HepG2 (cell line): Measurements from ENCODE around the gene ECEL1. TPM values are rescaled to one million over a fixed set of nuclear protein-coding genes. Genes with fewer than 3 reads are reported as not detected.

Experiments
- ATAC-seq: fragments of 200-7000 bp; cut with Tn5 transposase; 3 replicates; pipeline ENCODE4 v1.9.1; 2020; ENCODE audit warnings: mild to moderate bottlenecking, moderate library complexity
- Bru-seq: library from RNA; stranded (reverse); fragments of 400-500 nt; gene quantifications from one replicate; lab custom pipeline; 2021; lab: Mats Ljungman, UMichigan
- BruChase-seq, 2 experiments: library from RNA; stranded (reverse); fragments of 400-500 nt; gene quantifications; one replicate each; lab custom pipeline; 2021; lab: Mats Ljungman, UMichigan
- BruUV-seq: library from RNA; stranded (reverse); fragments of 400-500 nt; replicated peaks from 2 replicates; lab custom pipeline; 2021; lab: Mats Ljungman, UMichigan
- CTCF ChIA-PET: fragments of 300-600 bp; formaldehyde crosslinking; extraction: SDS; loops from one replicate; lab custom pipeline; 2021; ENCODE audit warnings: low total read pairs, inconsistent platforms, low intra/inter-chr PET ratio; lab: Yijun Ruan, JAX
- POLR2A ChIA-PET: fragments of 350-600 bp; sonication (Branson Sonifier 250); formaldehyde crosslinking; loops from one replicate; lab custom pipeline; 2020; ENCODE audit warnings: antibody characterized with exemption, inconsistent platforms; lab: Yijun Ruan, JAX
- DNase-seq: peaks from one replicate; pipeline ENCODE4 v3.0.0-alpha.2; 2015; ENCODE audit warnings: low spot score
- FAIRE-seq: peaks from 3 replicates; lab custom pipeline; 2011; peaks lifted over from hg19 to GRCh38; lab: Jason Lieb, UNC
- H2AFZ ChIP-seq: one replicate; pipeline ENCODE4 v1.6.1; 2011; ENCODE audit warnings: low read length, inconsistent platforms
- H3K27ac ChIP-seq: fragments of 300-600 bp; 3 replicates; pipeline ENCODE4 v1.8.0; 2011; ENCODE audit warnings: mixed run types, mild to moderate bottlenecking, mixed read lengths, low read length, inconsistent platforms; ENCODE audit not compliant: insufficient read depth; ENCODE audit errors: extremely low read length
- H3K27me3 ChIP-seq, 2 experiments: fragments of 200-600 bp in 1 of 2; 2 replicates in 1 of 2; 3 replicates in 1 of 2; pipeline versions ENCODE4 v1.6.0 to v1.8.0; 2011; ENCODE audit warnings: low read length in 2 of 2, mild to moderate bottlenecking in 2 of 2, moderate library complexity in 2 of 2, inconsistent platforms in 1 of 2; ENCODE audit not compliant: insufficient read depth in 2 of 2, control insufficient read depth in 1 of 2
- H3K36me3 ChIP-seq, 2 experiments: fragments of 200-600 bp in 1 of 2; replicated peaks in 1 of 2; 2 replicates in 1 of 2; 3 replicates in 1 of 2; pipeline versions ENCODE4 v1.5.1 to v1.8.0; 2011; ENCODE audit warnings: low read length in 2 of 2, inconsistent platforms in 1 of 2; ENCODE audit not compliant: insufficient read depth in 2 of 2, control insufficient read depth in 1 of 2
- H3K4me1 ChIP-seq: 2 replicates; pipeline ENCODE4 v1.5.1; 2012; ENCODE audit warnings: low read length, inconsistent platforms; ENCODE audit not compliant: insufficient read depth
- H3K4me2 ChIP-seq: 2 replicates; pipeline ENCODE4 v1.6.0; 2011; ENCODE audit warnings: low read depth, low read length, inconsistent platforms
- H3K4me3 ChIP-seq, 3 experiments: fragments of 200-600 bp in 1 of 3; sonication (generic), shearing (Covaris generic) in 1 of 3; replicated peaks in 1 of 3; 2 replicates each; pipeline ENCODE4 v1.5.1; 2011 to 2016; ENCODE audit warnings: low read length in 3 of 3, inconsistent platforms in 2 of 3, low read depth in 2 of 3, mild to moderate bottlenecking in 2 of 3, control low read depth in 1 of 3, mixed read lengths in 1 of 3; ENCODE audit not compliant: insufficient read depth in 1 of 3
- H3K79me2 ChIP-seq: one replicate; pipeline ENCODE4 v1.6.1; 2011; ENCODE audit warnings: low read length, inconsistent platforms; ENCODE audit not compliant: insufficient read depth
- H3K9ac ChIP-seq: 2 replicates; pipeline ENCODE4 v1.6.0; 2011; ENCODE audit warnings: mild to moderate bottlenecking, low read depth, low read length, inconsistent platforms; ENCODE audit not compliant: insufficient read depth
- H3K9me3 ChIP-seq: 2 replicates; pipeline ENCODE4 v1.5.1; 2012; ENCODE audit warnings: mild to moderate bottlenecking, low read length
- H4K20me1 ChIP-seq: 2 replicates; pipeline ENCODE4 v1.6.0; 2011; ENCODE audit warnings: inconsistent platforms, mild to moderate bottlenecking, low read length, moderate library complexity; ENCODE audit not compliant: insufficient read depth
- ARHGAP35 ChIP-seq: sonication (generic); formaldehyde crosslinking; IDR thresholded peaks from 2 replicates; pipeline ENCODE4 v1.9.0; 2022; ENCODE audit warnings: mild to moderate bottlenecking, inconsistent platforms, moderate library complexity, missing genetic modification reagents, borderline replicate concordance
- CENPT ChIP-seq: sonication (generic); formaldehyde crosslinking; IDR thresholded peaks from 2 replicates; pipeline ENCODE4 v1.8.0; 2022; ENCODE audit warnings: low read depth, mild to moderate bottlenecking, moderate library complexity, missing genetic modification reagents
- CREB1 ChIP-seq, 2 experiments: fragments of 450-650 bp in 1 of 2; IDR thresholded peaks; 2 replicates each; pipeline ENCODE4 v1.6.1; 2016 to 2017; ENCODE audit warnings: control low read depth in 1 of 2, mild to moderate bottlenecking in 1 of 2, missing compliant biosample characterization in 1 of 2, missing genetic modification characterization in 1 of 2
- ESRRA ChIP-seq: sonication (generic); formaldehyde crosslinking; IDR thresholded peaks from 2 replicates; pipeline ENCODE4 v1.5.1; 2020; ENCODE audit warnings: mild to moderate bottlenecking, low read depth, missing genetic modification reagents
- HOXA5 ChIP-seq: sonication (generic); formaldehyde crosslinking; IDR thresholded peaks from 2 replicates; pipeline ENCODE4 v1.4.0; 2020; ENCODE audit warnings: missing genetic modification reagents
- MEF2D ChIP-seq: sonication (generic); formaldehyde crosslinking; IDR thresholded peaks from 2 replicates; pipeline ENCODE4 v1.5.1; 2020; ENCODE audit warnings: mild to moderate bottlenecking, missing genetic modification reagents
- PAXIP1 ChIP-seq: sonication (generic); formaldehyde crosslinking; conservative IDR thresholded peaks from 2 replicates; pipeline ENCODE4 v1.4.0; 2020; ENCODE audit warnings: mild to moderate bottlenecking, missing genetic modification reagents, moderate library complexity
- PHF21A ChIP-seq: sonication (generic); formaldehyde crosslinking; IDR thresholded peaks from 2 replicates; pipeline ENCODE4 v1.5.0; 2020; ENCODE audit warnings: mild to moderate bottlenecking, missing genetic modification reagents
- PTBP1 ChIP-seq: fragments of 200-400 bp; formaldehyde crosslinking; IDR thresholded peaks from 2 replicates; pipeline ENCODE4 v1.6.1; 2018; ENCODE audit warnings: low read length, low read depth; ENCODE audit not compliant: poor library complexity, severe bottlenecking
- SRSF1 ChIP-seq: fragments of 200-400 bp; formaldehyde crosslinking; optimal IDR thresholded peaks from 2 replicates; pipeline ENCODE3; 2017; ENCODE audit warnings: mild to moderate bottlenecking, low read depth, low read length, moderate library complexity
- SYNCRIP ChIP-seq: fragments of 200-400 bp; formaldehyde crosslinking; IDR thresholded peaks from 2 replicates; pipeline ENCODE4 v1.6.1; 2018; ENCODE audit warnings: mild to moderate bottlenecking, low read depth, low read length; ENCODE audit not compliant: insufficient read depth
- THAP8 ChIP-seq: sonication (generic); formaldehyde crosslinking; IDR thresholded peaks from 2 replicates; pipeline ENCODE4 v1.5.1; 2020; ENCODE audit warnings: missing genetic modification reagents, mild to moderate bottlenecking, borderline replicate concordance
- ZFP36L1 ChIP-seq: sonication (generic); formaldehyde crosslinking; IDR thresholded peaks from 2 replicates; pipeline ENCODE4 v1.8.0; 2022; ENCODE audit warnings: mild to moderate bottlenecking, missing genetic modification reagents, moderate library complexity
- ZNF3 ChIP-seq: IDR thresholded peaks from 2 replicates; pipeline ENCODE4 v1.7.0; 2017; ENCODE audit warnings: inconsistent platforms
- ZNF317 ChIP-seq: sonication (generic); formaldehyde crosslinking; IDR thresholded peaks from 2 replicates; pipeline ENCODE4 v1.5.0; 2020; ENCODE audit warnings: mild to moderate bottlenecking, missing genetic modification reagents
- ZNF34 ChIP-seq: sonication (generic); formaldehyde crosslinking; IDR thresholded peaks from 2 replicates; pipeline ENCODE4 v1.4.0; 2020; ENCODE audit warnings: mild to moderate bottlenecking, missing genetic modification reagents, borderline replicate concordance
- WGBS: methylation state at CpG from one replicate; pipeline ENCODE4 v1.1.6; 2017; ENCODE audit warnings: low lambda C conversion rate; 5-methylcytosine and 5-hydroxymethylcytosine counted together
- in situ Hi-C: cut with HindIII; loops from 2 replicates; pipeline ENCODE4 v1.10.0; 2017; ENCODE audit warnings: low pct_unique_long_range_greater_than_20kb; ENCODE audit not compliant: extremely low pct_ligation_motif_present
- intact Hi-C: fragments of 100-400 bp; cut with micrococcal nuclease; formaldehyde crosslinking; loops from one replicate; pipeline ENCODE4 v1.10.0; 2022; ENCODE audit not compliant: unreplicated experiment
- long read RNA-seq, 2 experiments: library from RNA in 1 of 2; library from polyadenylated mRNA in 1 of 2; stranded (forward) in 1 of 2; unstranded in 1 of 2; transcript quantifications; one replicate each; pipeline ENCODE4 v2.0.0, GENCODE V29; 2019 to 2022
- polyA minus RNA-seq, 3 experiments: library from RNA; depleted of rRNA, polyadenylated mRNA; stranded (reverse); fragments of >200 nt; gene quantifications; 2 replicates each; pipeline ENCODE4 v1.2.3, GENCODE V29; 2011; ENCODE audit warnings: low replicate concordance in 1 of 3
- polyA plus RNA-seq, 8 experiments: library from polyadenylated mRNA; depleted of rRNA in 3 of 8; stranded (reverse) in 7 of 8; unstranded in 1 of 8; fragments of >200 nt; fragmentation: Illumina TruSeq in 4 of 8; extraction: Trizol in 4 of 8; gene quantifications; 2 replicates each; pipeline versions ENCODE4 v1.2.1 to v1.2.3, GENCODE V29; 2011 to 2016; ENCODE audit warnings: low read depth in 4 of 8, missing spikeins in 1 of 8, mixed read lengths in 1 of 8; ENCODE audit not compliant: insufficient read depth in 1 of 8
- total RNA-seq, 5 experiments: library from RNA; depleted of rRNA; stranded (reverse); fragments of >200 nt; fragmentation: Illumina TruSeq; extraction: Trizol; gene quantifications; 2 replicates each; pipeline ENCODE4 v1.2.3, GENCODE V29; 2016; ENCODE audit warnings: low read depth in 1 of 5

Gene ECEL1
- total RNA-seq (2016; rRNA removed; fragmentation: Illumina TruSeq; extraction: Trizol) (not detected in 2 replicates), polyA plus RNA-seq (2011; rRNA removed) (not detected in 2 replicates), polyA minus RNA-seq (2011; rRNA and poly(A)+ RNA removed; ENCODE audit: low replicate concordance) (not detected in 2 replicates), Bru-seq, nascent RNA (not detected), BruChase-seq, experiment 1, labeled RNA remaining after a 6-hour chase (not detected), BruChase-seq, experiment 2, labeled RNA remaining after a 2-hour chase (not detected)
- not detected in 2 replicates for total RNA-seq (2016; cell fraction: cytosol; rRNA removed; fragmentation: Illumina TruSeq; extraction: Trizol; ENCODE audit: low read depth)
- not detected in 2 replicates for total RNA-seq (2016; cell fraction: insoluble cytoplasmic fraction; rRNA removed; fragmentation: Illumina TruSeq; extraction: Trizol)
- total RNA-seq (2016; cell fraction: membrane; rRNA removed; fragmentation: Illumina TruSeq; extraction: Trizol), result not detected in 2 replicates
- total RNA-seq (2016; cell fraction: nucleus; rRNA removed; fragmentation: Illumina TruSeq; extraction: Trizol), result not detected in 2 replicates
- polyA plus RNA-seq (2011; cell fraction: cytosol; rRNA removed), result 0.06 TPM in 1 of 2 replicates, not detected in the other
- polyA plus RNA-seq (2011; cell fraction: nucleus; rRNA removed), result 0.05 TPM in 1 of 2 replicates, not detected in the other
- not detected in 2 replicates for polyA plus RNA-seq (2012)
- polyA plus RNA-seq (2016; cell fraction: cytosol; fragmentation: Illumina TruSeq; extraction: Trizol; ENCODE audit: low read depth), result not detected in 2 replicates
- polyA plus RNA-seq (2016; cell fraction: insoluble cytoplasmic fraction; fragmentation: Illumina TruSeq; extraction: Trizol; ENCODE audit: low read depth), result not detected in 2 replicates
- polyA plus RNA-seq (2016; cell fraction: membrane; fragmentation: Illumina TruSeq; extraction: Trizol; ENCODE audit: low read depth), result not detected in 2 replicates
- not detected in 2 replicates for polyA plus RNA-seq (2016; cell fraction: nucleus; fragmentation: Illumina TruSeq; extraction: Trizol; ENCODE audit: insufficient read depth, low read depth)
- polyA minus RNA-seq (2011; cell fraction: cytosol; rRNA and poly(A)+ RNA removed), result not detected in 2 replicates
- not detected in 2 replicates for polyA minus RNA-seq (2011; cell fraction: nucleus; rRNA and poly(A)+ RNA removed)
- long read RNA-seq, experiment 1, result 0 reads
- long read RNA-seq, experiment 2, result 0 reads

- H3K27me3 ChIP-seq, result peaks cover 23 to 89% of the 10 kb centered on the region in 2 experiments; a peak in 4 of 5 replicates
- intact Hi-C loops, result no loop called here
- TF ChIP-seq ARHGAP35 (CRISPR knock-in tag) (no peak), MEF2D (CRISPR knock-in tag) (no peak), ZFP36L1 (CRISPR knock-in tag) (no peak), CENPT (no peak), PTBP1 (no peak), THAP8 (CRISPR knock-in tag) (no peak), PHF21A (CRISPR knock-in tag) (no peak), ZNF34 (CRISPR knock-in tag) (no peak), ZNF317 (no peak), PAXIP1 (CRISPR knock-in tag) (no peak), SYNCRIP (no peak), HOXA5 (CRISPR knock-in tag) (no peak), ESRRA (CRISPR knock-in tag) (no peak), SRSF1 (no peak), CREB1 (IDR thresholded peaks at IDR 0.05) (no peak), CREB1 (CRISPR knock-in tag; IDR thresholded peaks at IDR 0.05) (no peak), ZNF3 (no peak)
Measured at GRCh38 chr2:232487385-232488096, at the start of gene ECEL1. ECEL1 (minus strand) TSS chr2:232487834; CDS start chr2:232486653, 1,181 bp downstream.

More at GRCh38 chr2:232487385-232488096, at the start of gene ECEL1:
- Histone ChIP-seq H3K79me2 (no peaks in the 10 kb centered on the region), H3K4me2 (peak within 1 kb of the TSS; percentile 58), H3K4me1 (no peaks in the 10 kb centered on the region), H3K4me3 (peak within 1 kb of the TSS in 2 of 3 experiments; percentile 31 to 47; a peak in 2 of 6 replicates), H3K9ac (no peak within 1 kb of the TSS), H4K20me1 (no peaks in the 10 kb centered on the region; the same call in 1 of the 2 replicates), H2AFZ (no peak within 1 kb of the TSS), H3K36me3 (no peaks in the 10 kb centered on the region), H3K9me3 (no peaks in the 10 kb centered on the region), H3K27ac (no peak within 1 kb of the TSS)
- BruUV-seq, result no TSS peak
- CTCF ChIA-PET, result no interaction called here
- DNase-seq (no peak), ATAC-seq (peak; percentile 15), FAIRE-seq (no peak)
- in situ Hi-C loops, result no loop called here
- POLR2A ChIA-PET, result no interaction called here
- WGBS, result 4% methylated on average over 33 of the region's 102 CpGs
